Measurements from ENCODE around the gene PRAMEF17. TPM values are rescaled to one million over a fixed set of nuclear protein-coding genes. Genes with fewer than 3 reads are reported as not detected.
"Not testable (repeated sequence)": the region's sequence is repeated elsewhere in the genome, so short reads cannot be mapped to it uniquely, and the experiment has no call there.

The PRAMEF17 gene
- polyA plus RNA-seq (2013, experiment 1 of 2), result not detected
- polyA plus RNA-seq (2013, experiment 2 of 2), result not detected

GRCh38 chr1:13389332-13389731 lies at the start of gene PRAMEF17:
PRAMEF17 (plus strand) TSS chr1:13389632; CDS start chr1:13389658, 26 bp downstream.
- not testable (repeated sequence) for H3K4ac ChIP-seq (ENCODE audit: low read length); H2BK5ac ChIP-seq (ENCODE audit: low read length); H2AFZ ChIP-seq (ENCODE audit: low read length); H3K4me2 ChIP-seq (ENCODE audit: insufficient read depth, low read length, poor library complexity, severe bottlenecking); H2AK5ac ChIP-seq (ENCODE audit: low read depth, low read length); H3K23ac ChIP-seq (ENCODE audit: low read depth, low read length, poor library complexity); H3K27ac ChIP-seq (replicated peaks; ENCODE audit: low read length); H2BK12ac ChIP-seq (ENCODE audit: low read length); H3K4me1 ChIP-seq (ENCODE audit: control insufficient read depth in 2 of 2, insufficient read depth in 1 of 2, low read depth in 1 of 2, low read length in 2 of 2); H4K8ac ChIP-seq (ENCODE audit: low read depth, low read length); H3K9me3 ChIP-seq (replicated peaks in 1 of 2; ENCODE audit: control insufficient read depth in 2 of 2, insufficient read depth in 1 of 2, low read depth in 1 of 2, low read length in 2 of 2); DNase-seq (ENCODE audit: low spot score); H2BK120ac ChIP-seq (ENCODE audit: low read depth, low read length); H3K79me1 ChIP-seq (ENCODE audit: low read depth, low read length); H3K36me3 ChIP-seq (replicated peaks in 1 of 2; ENCODE audit: control insufficient read depth in 2 of 2, insufficient read depth in 2 of 2, low read length in 2 of 2); H3K27me3 ChIP-seq (ENCODE audit: control insufficient read depth in 3 of 3, insufficient read depth in 3 of 3, low read depth in 1 of 3, low read length in 3 of 3); H3K4me3 ChIP-seq (ENCODE audit: low read length in 2 of 2); H2BK15ac ChIP-seq (ENCODE audit: low read length); H3K18ac ChIP-seq (ENCODE audit: low read length); H4K91ac ChIP-seq (ENCODE audit: low read depth, low read length, poor library complexity); H3K14ac ChIP-seq (ENCODE audit: low read length); H3K9ac ChIP-seq (ENCODE audit: low read depth, low read length, poor library complexity)

- H3K36me3 ChIP-seq (replicated peaks in 1 of 2; ENCODE audit: control insufficient read depth in 2 of 2, insufficient read depth in 2 of 2, low read length in 2 of 2); H3K23ac ChIP-seq (ENCODE audit: low read depth, low read length, poor library complexity); H3K4me3 ChIP-seq (ENCODE audit: low read length in 2 of 2); H4K8ac ChIP-seq (ENCODE audit: low read depth, low read length); H2BK120ac ChIP-seq (ENCODE audit: low read depth, low read length); H3K9ac ChIP-seq (ENCODE audit: low read depth, low read length, poor library complexity); H2BK5ac ChIP-seq (ENCODE audit: low read length); H3K27me3 ChIP-seq (ENCODE audit: control insufficient read depth in 3 of 3, insufficient read depth in 3 of 3, low read depth in 1 of 3, low read length in 3 of 3); H4K91ac ChIP-seq (ENCODE audit: low read depth, low read length, poor library complexity); H3K79me1 ChIP-seq (ENCODE audit: low read depth, low read length); H2AK5ac ChIP-seq (ENCODE audit: low read depth, low read length); H3K4me2 ChIP-seq (ENCODE audit: insufficient read depth, low read length, poor library complexity, severe bottlenecking); H3K18ac ChIP-seq (ENCODE audit: low read length); H2AFZ ChIP-seq (ENCODE audit: low read length); H3K4me1 ChIP-seq (ENCODE audit: control insufficient read depth in 2 of 2, insufficient read depth in 1 of 2, low read depth in 1 of 2, low read length in 2 of 2); H2BK15ac ChIP-seq (ENCODE audit: low read length); H3K4ac ChIP-seq (ENCODE audit: low read length); H3K14ac ChIP-seq (ENCODE audit: low read length); H3K9me3 ChIP-seq (replicated peaks in 1 of 2; ENCODE audit: control insufficient read depth in 2 of 2, insufficient read depth in 1 of 2, low read depth in 1 of 2, low read length in 2 of 2); H2BK12ac ChIP-seq (ENCODE audit: low read length); H3K27ac ChIP-seq (replicated peaks; ENCODE audit: low read length); DNase-seq (ENCODE audit: low spot score): not testable (repeated sequence)
- no CpG with 5 or more reads among the region's 8 CpGs for WGBS, 2 donors (ENCODE audit: extremely low coverage in 2 of 2, insufficient read length in 2 of 2, insufficient replicate concordance in 1 of 2)
These were observed 46.9 kb upstream of the PRAMEF17 start for GRCh38 chr1:13342496-13342895.

- H3K4ac ChIP-seq (ENCODE audit: low read length); H2BK12ac ChIP-seq (ENCODE audit: low read length); H3K27ac ChIP-seq (replicated peaks; ENCODE audit: low read length); H3K23ac ChIP-seq (ENCODE audit: low read depth, low read length, poor library complexity); H2BK5ac ChIP-seq (ENCODE audit: low read length); H4K8ac ChIP-seq (ENCODE audit: low read depth, low read length); H2AK5ac ChIP-seq (ENCODE audit: low read depth, low read length); H3K18ac ChIP-seq (ENCODE audit: low read length); H3K9me3 ChIP-seq (replicated peaks in 1 of 2; ENCODE audit: control insufficient read depth in 2 of 2, insufficient read depth in 1 of 2, low read depth in 1 of 2, low read length in 2 of 2); H3K36me3 ChIP-seq (replicated peaks in 1 of 2; ENCODE audit: control insufficient read depth in 2 of 2, insufficient read depth in 2 of 2, low read length in 2 of 2); H2BK15ac ChIP-seq (ENCODE audit: low read length); H3K79me1 ChIP-seq (ENCODE audit: low read depth, low read length); H3K27me3 ChIP-seq (ENCODE audit: control insufficient read depth in 3 of 3, insufficient read depth in 3 of 3, low read depth in 1 of 3, low read length in 3 of 3); H2BK120ac ChIP-seq (ENCODE audit: low read depth, low read length); H3K9ac ChIP-seq (ENCODE audit: low read depth, low read length, poor library complexity); H3K4me2 ChIP-seq (ENCODE audit: insufficient read depth, low read length, poor library complexity, severe bottlenecking); H3K14ac ChIP-seq (ENCODE audit: low read length); H2AFZ ChIP-seq (ENCODE audit: low read length); DNase-seq (ENCODE audit: low spot score); H3K4me3 ChIP-seq (ENCODE audit: low read length in 2 of 2); H3K4me1 ChIP-seq (ENCODE audit: control insufficient read depth in 2 of 2, insufficient read depth in 1 of 2, low read depth in 1 of 2, low read length in 2 of 2); H4K91ac ChIP-seq (ENCODE audit: low read depth, low read length, poor library complexity): not testable (repeated sequence)
- WGBS, 2 donors (ENCODE audit: extremely low coverage in 2 of 2, insufficient read length in 2 of 2, insufficient replicate concordance in 1 of 2), result no CpG with 5 or more reads among the region's 7 CpGs
These were observed 42.4 kb upstream of the PRAMEF17 start, which contains the start of gene PRAMEF14 for GRCh38 chr1:13347034-13347433. PRAMEF14 (minus strand) TSS chr1:13347134; CDS start chr1:13345314, 1,820 bp downstream.

DNA sequence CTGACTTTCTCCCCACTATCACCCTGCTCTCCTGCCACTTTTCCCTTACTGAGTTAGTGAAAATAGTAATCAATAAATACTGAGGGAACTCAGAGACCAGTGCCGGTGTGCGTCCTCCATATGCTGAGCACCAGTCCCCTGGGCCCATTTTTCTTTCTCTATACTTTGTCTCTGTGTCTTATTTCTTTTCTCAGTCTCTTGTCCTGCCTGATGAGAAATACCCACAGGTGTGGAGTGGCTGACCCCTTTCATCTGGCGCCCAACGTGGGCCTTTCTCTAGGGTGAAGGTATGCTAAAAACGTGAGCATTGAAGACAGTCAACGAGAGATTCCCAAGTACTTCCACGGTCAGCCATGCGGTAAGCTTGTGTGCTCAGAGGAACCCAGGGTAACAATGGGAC lies 36.0 kb upstream of the PRAMEF17 start:
- not testable (repeated sequence) for H3K14ac ChIP-seq (ENCODE audit: low read length); H3K4me2 ChIP-seq (ENCODE audit: insufficient read depth, low read length, poor library complexity, severe bottlenecking); H2BK5ac ChIP-seq (ENCODE audit: low read length); H3K9ac ChIP-seq (ENCODE audit: low read depth, low read length, poor library complexity); H3K4ac ChIP-seq (ENCODE audit: low read length); H3K79me1 ChIP-seq (ENCODE audit: low read depth, low read length); H2BK12ac ChIP-seq (ENCODE audit: low read length); H3K4me1 ChIP-seq (ENCODE audit: control insufficient read depth in 2 of 2, insufficient read depth in 1 of 2, low read depth in 1 of 2, low read length in 2 of 2); H3K27ac ChIP-seq (replicated peaks; ENCODE audit: low read length); H4K91ac ChIP-seq (ENCODE audit: low read depth, low read length, poor library complexity); H2BK15ac ChIP-seq (ENCODE audit: low read length); H3K27me3 ChIP-seq (ENCODE audit: control insufficient read depth in 3 of 3, insufficient read depth in 3 of 3, low read depth in 1 of 3, low read length in 3 of 3); H2BK120ac ChIP-seq (ENCODE audit: low read depth, low read length); H2AFZ ChIP-seq (ENCODE audit: low read length); H3K18ac ChIP-seq (ENCODE audit: low read length); H3K9me3 ChIP-seq (replicated peaks in 1 of 2; ENCODE audit: control insufficient read depth in 2 of 2, insufficient read depth in 1 of 2, low read depth in 1 of 2, low read length in 2 of 2); H3K4me3 ChIP-seq (ENCODE audit: low read length in 2 of 2); H2AK5ac ChIP-seq (ENCODE audit: low read depth, low read length); H3K36me3 ChIP-seq (replicated peaks in 1 of 2; ENCODE audit: control insufficient read depth in 2 of 2, insufficient read depth in 2 of 2, low read length in 2 of 2); H4K8ac ChIP-seq (ENCODE audit: low read depth, low read length); H3K23ac ChIP-seq (ENCODE audit: low read depth, low read length, poor library complexity)
- no CpG with 5 or more reads among the region's 8 CpGs for WGBS, 2 donors (ENCODE audit: extremely low coverage in 2 of 2, insufficient read length in 2 of 2, insufficient replicate concordance in 1 of 2)
- DNase-seq (ENCODE audit: low spot score), result peak; percentile 0

All from neuronal stem cell (in vitro differentiated cells).